A549 (cell line): ENCODE data around the gene PARD3B. TPM values are rescaled to one million over a fixed set of nuclear protein-coding genes. Genes with fewer than 3 reads are reported as not detected.

Source experiments
- ATAC-seq, 2 experiments: fragments of 200-7000 bp in 1 of 2; fragments of >200 bp in 1 of 2; cut with Nextera tagmentation in 1 of 2; cut with Tn5 transposase in 1 of 2; 3 replicates each; pipeline versions ENCODE4 v1.8.0 to v1.9.1; 2018 to 2020; ENCODE audit warnings: mild to moderate bottlenecking in 1 of 2, moderate library complexity in 1 of 2
- CTCF ChIA-PET: fragments of 300-600 bp; sonication (Branson Sonifier 250); formaldehyde crosslinking; extraction: SDS; loops from one replicate; lab custom pipeline; 2021; ENCODE audit warnings: antibody characterized with exemption, inconsistent platforms; lab: Yijun Ruan, JAX
- POLR2A ChIA-PET: fragments of 350-600 bp; formaldehyde crosslinking; extraction: SDS; loops from one replicate; lab custom pipeline; 2021; ENCODE audit warnings: antibody characterized with exemption, inconsistent platforms; lab: Yijun Ruan, JAX
- DNase-seq, 2 experiments: peaks; one replicate each; pipeline versions ENCODE4 v3.0.0 to v3.0.0-alpha.2; 2011 to 2016; ENCODE audit warnings: low read depth in 1 of 2, low spot score in 1 of 2
- FAIRE-seq: peaks from 2 replicates; lab custom pipeline; 2011; peaks lifted over from hg19 to GRCh38; lab: Jason Lieb, UNC
- H3K27ac ChIP-seq, 2 experiments: fragments of >200 bp; sonication (Bioruptor Twin); formaldehyde crosslinking; 3 replicates each; pipeline ENCODE4 v1.5.1; 2016 to 2017
- H3K4me1 ChIP-seq: fragments of >200 bp; sonication (Bioruptor Twin); formaldehyde crosslinking; 3 replicates; pipeline ENCODE4 v1.6.1; 2016
- H3K4me2 ChIP-seq: fragments of >200 bp; sonication (Bioruptor Twin); formaldehyde crosslinking; 3 replicates; pipeline ENCODE4 v1.6.1; 2016
- H3K4me3 ChIP-seq: fragments of >200 bp; sonication (Bioruptor Twin); formaldehyde crosslinking; 3 replicates; pipeline ENCODE4 v1.5.1; 2016
- H3K9me3 ChIP-seq: fragments of >200 bp; sonication (Bioruptor Twin); formaldehyde crosslinking; 3 replicates; pipeline ENCODE4 v1.6.1; 2016
- CBX2 ChIP-seq: fragments of 200-600 bp; sonication (generic); IDR thresholded peaks from 2 replicates; pipeline ENCODE4 v1.6.1; 2016; ENCODE audit warnings: low read depth, mild to moderate bottlenecking, borderline replicate concordance
- EHF ChIP-seq: fragments of 250-450 bp; sonication (Bioruptor Pico); IDR thresholded peaks from 2 replicates; pipeline ENCODE4 v1.5.0; 2020; ENCODE audit warnings: mild to moderate bottlenecking
- EHMT2 ChIP-seq: fragments of 200-600 bp; sonication (generic); IDR thresholded peaks from 2 replicates; pipeline ENCODE4 v1.6.1; 2016; ENCODE audit warnings: antibody characterized with exemption, low read depth, mild to moderate bottlenecking, moderate library complexity
- ESRRA ChIP-seq: fragments of 150-350 bp; IDR thresholded peaks from 2 replicates; pipeline ENCODE4 v1.6.1; 2014; ENCODE audit warnings: mild to moderate bottlenecking, low read length, borderline replicate concordance
- GATA3 ChIP-seq: IDR thresholded peaks from 2 replicates; pipeline ENCODE4 v1.6.1; 2012; ENCODE audit warnings: borderline replicate concordance
- HDAC2 ChIP-seq: fragments of 200-600 bp; sonication (generic); IDR thresholded peaks from 2 replicates; pipeline ENCODE4 v1.6.1; 2016
- HEYL ChIP-seq: fragments of 250-450 bp; sonication (Bioruptor Pico); IDR thresholded peaks from 2 replicates; pipeline ENCODE4 v1.8.0; 2021; ENCODE audit warnings: mild to moderate bottlenecking, moderate library complexity
- HOXB5 ChIP-seq: fragments of 250-450 bp; sonication (Bioruptor Pico); IDR thresholded peaks from 2 replicates; pipeline ENCODE4 v1.5.0; 2020; ENCODE audit warnings: mild to moderate bottlenecking, moderate library complexity
- KDM1A ChIP-seq: fragments of 200-600 bp; sonication (generic); IDR thresholded peaks from 2 replicates; pipeline ENCODE4 v1.6.1; 2016; ENCODE audit warnings: low read depth, mild to moderate bottlenecking
- MAFK ChIP-seq: fragments of 450-650 bp; IDR thresholded peaks from 2 replicates; pipeline ENCODE4 v1.6.1; 2014; ENCODE audit not compliant: partially characterized antibody
- MYC ChIP-seq: IDR thresholded peaks from 2 replicates; pipeline ENCODE4 v1.6.1; 2012; ENCODE audit warnings: mild to moderate bottlenecking, inconsistent platforms, low read length, improper control_type of control experiment, borderline replicate concordance
- NFE2L2 ChIP-seq: fragments of 150-350 bp; conservative IDR thresholded peaks from 2 replicates; pipeline ENCODE4 v1.6.1; 2014; ENCODE audit warnings: low read length
- NR3C1 ChIP-seq: fragments of >200 bp; sonication (Bioruptor Twin); formaldehyde crosslinking; IDR thresholded peaks from 3 replicates; pipeline ENCODE4 v1.6.1; 2017
- PHF8 ChIP-seq: fragments of 200-600 bp; sonication (generic); IDR thresholded peaks from 2 replicates; pipeline ENCODE4 v1.6.1; 2016; ENCODE audit warnings: low read depth, mild to moderate bottlenecking, antibody characterized with exemption, moderate library complexity, borderline replicate concordance
- RAD21 ChIP-seq, 2 experiments: fragments of >200 bp in 1 of 2; sonication (Bioruptor Twin) in 1 of 2; formaldehyde crosslinking in 1 of 2; IDR thresholded peaks in 1 of 2; conservative IDR thresholded peaks in 1 of 2; 2 replicates in 1 of 2; 3 replicates in 1 of 2; pipeline ENCODE4 v1.6.1; 2012 to 2018; ENCODE audit warnings: inconsistent platforms in 1 of 2
- RFX5 ChIP-seq: fragments of 450-650 bp; IDR thresholded peaks from 2 replicates; pipeline ENCODE4 v1.7.1; 2014; ENCODE audit warnings: antibody characterized with exemption, mild to moderate bottlenecking, moderate library complexity
- RNF2 ChIP-seq: fragments of 200-600 bp; sonication (generic); IDR thresholded peaks from 2 replicates; pipeline ENCODE4 v1.6.1; 2016; ENCODE audit warnings: low read depth, mild to moderate bottlenecking, antibody characterized with exemption, moderate library complexity, borderline replicate concordance
- SMC3 ChIP-seq: fragments of >200 bp; sonication (Bioruptor Twin); formaldehyde crosslinking; IDR thresholded peaks from 3 replicates; pipeline ENCODE4 v1.6.1; 2018; ENCODE audit warnings: inconsistent platforms
- TP53 ChIP-seq: fragments of 250-450 bp; sonication (Bioruptor Pico); IDR thresholded peaks from 2 replicates; pipeline ENCODE4 v1.5.0; 2021; ENCODE audit warnings: mild to moderate bottlenecking, moderate library complexity
- ZFP36 ChIP-seq: fragments of 450-650 bp; IDR thresholded peaks from 2 replicates; pipeline ENCODE4 v1.6.1; 2014; ENCODE audit warnings: borderline replicate concordance; ENCODE audit not compliant: partially characterized antibody
- ZSCAN20 ChIP-seq: fragments of 250-450 bp; sonication (Bioruptor Pico); IDR thresholded peaks from 2 replicates; pipeline ENCODE4 v1.8.0; 2022; ENCODE audit warnings: mild to moderate bottlenecking, moderate library complexity
- WGBS: methylation state at CpG from one replicate; pipeline ENCODE4 v1.1.6; 2017; ENCODE audit errors: missing lambda C conversion rate; 5-methylcytosine and 5-hydroxymethylcytosine counted together
- polyA plus RNA-seq, 4 experiments: library from polyadenylated mRNA; depleted of rRNA in 3 of 4; stranded (reverse); fragments of >200 nt; fragmentation: RNase III in 1 of 4; extraction: RNeasy Plus Mini Kit Qiagen cat#74134 plus additional on column Dnase treatment in 1 of 4; gene quantifications; 2 replicates in 3 of 4; 3 replicates in 1 of 4; pipeline ENCODE4 v1.2.3, GENCODE V29; 2011 to 2017
- TF ChIP-seq, protein P1 (sequence below): IDR thresholded peaks from 2 replicates; pipeline ENCODE4 v1.6.1; 2012
- TF ChIP-seq, protein P2 (sequence below): IDR thresholded peaks from 2 replicates; pipeline ENCODE4 v1.6.1; 2012

The PARD3B gene
- polyA plus RNA-seq, 2 of the 4 experiments (the other 2 are of a cell fraction): 1.2 to 2.4 TPM

DNA sequence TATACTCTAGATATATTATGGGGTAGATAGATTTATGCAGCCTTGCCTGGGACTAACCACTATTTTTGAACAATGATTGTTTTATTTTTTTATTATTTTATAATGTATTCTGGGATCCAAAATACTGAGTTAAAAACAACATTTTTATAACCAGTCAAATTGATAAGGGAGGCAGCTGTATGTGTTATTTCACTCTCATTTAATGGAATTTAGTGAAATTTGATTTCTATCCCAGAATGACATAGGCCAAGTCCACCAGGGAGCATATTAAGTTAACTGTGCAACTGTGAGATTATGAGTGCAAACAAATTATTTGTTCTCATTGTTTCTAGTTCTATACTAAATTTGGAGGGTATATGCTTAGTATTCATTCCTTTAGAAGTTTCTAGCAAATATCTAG lies 583.5 kb downstream of the PARD3B start:
- POLR2A ChIA-PET: no interaction called here
- no peak overlapping the region for H3K27ac ChIP-seq
- CTCF ChIA-PET: no interaction called here
- TF ChIP-seq ZSCAN20 (no peak), NFE2L2 (no peak), CBX2 (no peak), GATA3 (no peak), HEYL (no peak), ESRRA (no peak), MAFK (no peak), RFX5 (no peak), NR3C1 (no peak), HDAC2 (no peak), TP53 (CRISPR knock-in tag) (no peak), HOXB5 (no peak), ZFP36 (no peak), MYC (no peak), EHF (CRISPR knock-in tag) (no peak), EHMT2 (no peak)
- TF ChIP-seq, protein P1, sequence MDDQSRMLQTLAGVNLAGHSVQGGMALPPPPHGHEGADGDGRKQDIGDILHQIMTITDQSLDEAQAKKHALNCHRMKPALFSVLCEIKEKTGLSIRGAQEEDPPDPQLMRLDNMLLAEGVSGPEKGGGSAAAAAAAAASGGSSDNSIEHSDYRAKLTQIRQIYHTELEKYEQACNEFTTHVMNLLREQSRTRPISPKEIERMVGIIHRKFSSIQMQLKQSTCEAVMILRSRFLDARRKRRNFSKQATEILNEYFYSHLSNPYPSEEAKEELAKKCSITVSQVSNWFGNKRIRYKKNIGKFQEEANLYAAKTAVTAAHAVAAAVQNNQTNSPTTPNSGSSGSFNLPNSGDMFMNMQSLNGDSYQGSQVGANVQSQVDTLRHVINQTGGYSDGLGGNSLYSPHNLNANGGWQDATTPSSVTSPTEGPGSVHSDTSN: no peak
- TF ChIP-seq, all 56 proteins: peak for 0
- no peak for DNase-seq
- Histone ChIP-seq H3K4me2 (no peak overlapping the region), H3K4me3 (no peak overlapping the region), H3K9me3 (no peaks in the 10 kb centered on the region), H3K4me1 (no peaks in the 10 kb centered on the region)
- ATAC-seq: no peak
- no peak for FAIRE-seq

DNA sequence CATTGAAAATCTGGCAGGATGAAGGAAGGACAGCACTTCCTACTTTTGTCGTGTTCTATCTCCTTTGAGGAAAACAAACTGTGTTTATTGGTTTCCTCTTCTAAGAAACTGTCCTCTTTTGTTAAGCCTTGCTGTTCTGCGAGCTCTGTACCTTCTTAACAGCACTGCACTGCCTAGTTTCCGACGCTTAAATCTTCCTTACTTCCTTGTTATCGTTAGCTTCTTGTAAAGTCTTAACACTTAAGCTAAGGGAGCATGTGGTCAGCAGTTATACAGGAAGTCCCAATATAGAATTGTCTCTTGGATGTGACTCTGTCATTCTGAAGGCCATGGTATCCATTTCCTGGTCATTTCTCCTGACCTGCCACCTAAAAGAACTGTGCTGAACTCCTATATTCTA lies 584.3 kb downstream of the PARD3B start:
- H3K4me3 ChIP-seq: no peak overlapping the region
- no peak for TF ChIP-seq PHF8
- TF ChIP-seq, protein P2, sequence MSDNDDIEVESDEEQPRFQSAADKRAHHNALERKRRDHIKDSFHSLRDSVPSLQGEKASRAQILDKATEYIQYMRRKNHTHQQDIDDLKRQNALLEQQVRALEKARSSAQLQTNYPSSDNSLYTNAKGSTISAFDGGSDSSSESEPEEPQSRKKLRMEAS: no peak
- TF ChIP-seq SMC3: no peak
- no peak for TF ChIP-seq RNF2
- TF ChIP-seq ZSCAN20: no peak
- TF ChIP-seq, all 56 proteins: peak for 0
- H3K4me1 ChIP-seq: no peaks in the 10 kb centered on the region
- no peaks in the 10 kb centered on the region for H3K9me3 ChIP-seq
- POLR2A ChIA-PET: no interaction called here
- no peak for DNase-seq
- 83% methylated on average over 5 of the region's 5 CpGs for WGBS
- no peak for ATAC-seq
- no peak for FAIRE-seq
- CTCF ChIA-PET: no interaction called here
- H3K27ac ChIP-seq: no peak overlapping the region
- no peak overlapping the region for H3K4me2 ChIP-seq

DNA sequence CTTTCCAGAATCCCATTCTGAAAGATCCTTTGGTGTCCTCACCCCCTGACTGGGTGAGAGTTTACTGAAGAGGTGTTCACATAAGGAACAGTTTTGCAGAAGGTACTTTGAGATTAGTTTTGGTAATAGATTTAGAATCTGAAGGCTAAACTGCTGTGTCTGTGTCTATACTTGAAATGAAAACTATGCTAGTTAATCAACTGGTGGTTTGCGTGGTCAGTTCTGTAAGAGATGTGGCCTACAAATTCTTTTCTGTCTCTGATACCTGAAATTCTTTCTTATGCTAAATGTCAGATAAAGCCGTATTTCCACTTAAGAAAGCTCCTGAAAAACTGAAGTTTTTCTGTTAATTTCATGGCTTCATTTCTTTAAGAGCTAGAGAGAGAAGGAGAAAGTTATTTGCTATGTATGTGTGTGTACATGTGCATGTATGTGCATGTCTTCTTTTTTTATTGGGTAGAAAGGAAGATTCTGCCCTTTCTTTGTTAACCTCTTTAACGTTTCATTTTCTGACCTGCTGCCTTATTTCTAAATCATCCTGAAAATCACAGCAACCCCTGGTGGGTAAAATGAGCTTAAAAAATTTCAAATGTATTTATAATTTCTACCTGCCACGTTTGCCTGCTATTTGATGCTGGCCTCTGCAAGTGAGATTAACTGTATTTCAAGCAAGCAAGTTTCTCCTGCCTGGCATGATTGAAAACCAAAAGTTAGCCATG lies 585.0 kb downstream of the PARD3B start:
- FAIRE-seq: no peak
- ATAC-seq: no peak
- Histone ChIP-seq H3K9me3 (no peaks in the 10 kb centered on the region), H3K4me2 (no peak overlapping the region)
- TF ChIP-seq SMC3 (peak; percentile 21; the same call in 1 of the 3 replicates), RAD21 (conservative IDR thresholded peaks at IDR 0.05 in 1 of 2, IDR thresholded peaks at IDR 0.05 in 1 of 2) (peak in 1 of 2 experiments; percentile 10; a peak in 1 of 5 replicates), KDM1A (no peak)
- TF ChIP-seq, all 56 proteins: peak for 2
- 52% methylated on average over 4 of the region's 4 CpGs for WGBS
- CTCF ChIA-PET: interaction anchor here (1.3 kb wide), 1 partner anchor 10 kb away, joined by 5 read pairs; no protein-coding TSS in a partner anchor
- H3K4me3 ChIP-seq: no peak overlapping the region
- no peak overlapping the region for H3K27ac ChIP-seq
- DNase-seq: no peak
- POLR2A ChIA-PET: no interaction called here
- H3K4me1 ChIP-seq: no peaks in the 10 kb centered on the region
